K562 (cell line): ENCODE data around the gene RNU1-2. TPM values are rescaled to one million over a fixed set of nuclear protein-coding genes. Genes with fewer than 3 reads are reported as not detected.

Experiments used
- BCLAF1 ChIP-seq, 2 experiments: fragments of 450-650 bp in 1 of 2; IDR thresholded peaks; 2 replicates each; pipeline ENCODE4 v1.6.1; 2011 to 2017; ENCODE audit warnings: low read depth in 2 of 2, antibody characterized with exemption in 1 of 2, borderline replicate concordance in 1 of 2, low read length in 1 of 2, mild to moderate bottlenecking in 1 of 2, mixed read lengths in 1 of 2; ENCODE audit not compliant: control insufficient read depth in 1 of 2
- DEAF1 ChIP-seq: fragments of 450-650 bp; formaldehyde crosslinking; IDR thresholded peaks from 2 replicates; pipeline ENCODE4 v1.4.0; 2020; ENCODE audit warnings: mild to moderate bottlenecking, moderate library complexity
- ELF4 ChIP-seq: fragments of 450-650 bp; formaldehyde crosslinking; IDR thresholded peaks from 2 replicates; pipeline ENCODE4 v1.4.0; 2022; ENCODE audit warnings: missing genetic modification characterization
- ELK3 ChIP-seq: fragments of 450-650 bp; formaldehyde crosslinking; IDR thresholded peaks from 2 replicates; pipeline ENCODE4 v1.4.0; 2020; ENCODE audit warnings: mild to moderate bottlenecking
- FOXK1 ChIP-seq: sonication (generic); formaldehyde crosslinking; IDR thresholded peaks from 2 replicates; pipeline ENCODE4 v1.8.0; 2022; ENCODE audit warnings: missing genetic modification reagents, mild to moderate bottlenecking, borderline replicate concordance
- GABPA ChIP-seq: fragments of 200-800 bp; sonication (Bioruptor generic); conservative IDR thresholded peaks from 2 replicates; pipeline ENCODE4 v1.6.1; 2016; ENCODE audit warnings: low read depth, missing genetic modification characterization, missing compliant biosample characterization
- GTF2F1 ChIP-seq: IDR thresholded peaks from 2 replicates; pipeline ENCODE4 v1.6.1; 2011; ENCODE audit warnings: low read depth, low read length, improper control_type of control experiment
- NELFE ChIP-seq: IDR thresholded peaks from 2 replicates; pipeline ENCODE4 v1.6.1; 2011; ENCODE audit warnings: mild to moderate bottlenecking; ENCODE audit not compliant: insufficient read depth, insufficient read length
- RBBP5 ChIP-seq: fragments of 200-600 bp; sonication (generic); IDR thresholded peaks from 2 replicates; pipeline ENCODE4 v1.6.1; 2012; ENCODE audit warnings: borderline replicate concordance, mild to moderate bottlenecking, low read length, control low read depth, inconsistent platforms; ENCODE audit not compliant: insufficient read depth, poor library complexity, severe bottlenecking
- RHOXF2B ChIP-seq: fragments of 250-450 bp; sonication (Bioruptor Pico); conservative IDR thresholded peaks from 2 replicates; pipeline ENCODE4 v1.5.1; 2021
- RREB1 ChIP-seq: fragments of 250-450 bp; sonication (Bioruptor Pico); IDR thresholded peaks from 2 replicates; pipeline ENCODE4 v1.4.0; 2020
- TBL1XR1 ChIP-seq, 2 experiments: IDR thresholded peaks; 2 replicates each; pipeline ENCODE4 v1.6.1; 2012; ENCODE audit warnings: improper control_type of control experiment in 2 of 2, low read length in 2 of 2, mild to moderate bottlenecking in 1 of 2
- ZNF324 ChIP-seq: fragments of 250-450 bp; sonication (Bioruptor Pico); IDR thresholded peaks from 2 replicates; pipeline ENCODE4 v1.4.0; 2020; ENCODE audit warnings: mild to moderate bottlenecking
- ZNF764 ChIP-seq: fragments of 250-450 bp; sonication (Bioruptor Pico); IDR thresholded peaks from 2 replicates; pipeline ENCODE4 v1.4.0; 2020; ENCODE audit warnings: low read depth, mild to moderate bottlenecking, moderate library complexity
- polyA plus RNA-seq, 8 experiments: library from polyadenylated mRNA; depleted of rRNA in 4 of 8; stranded (reverse) in 5 of 8; unstranded in 3 of 8; fragments of >200 nt; fragmentation: Nextera tagmentation in 2 of 8; fragmentation: Illumina TruSeq in 1 of 8; extraction: Ambion mirVana in 2 of 8; extraction: Trizol in 1 of 8; gene quantifications; 2 replicates each; pipeline versions ENCODE4 v1.2.1 to v1.2.3, GENCODE V29; 2011 to 2014; ENCODE audit warnings: inconsistent platforms in 1 of 8, missing spikeins in 1 of 8
- total RNA-seq, 7 experiments: library from RNA; depleted of rRNA in 6 of 7; stranded (reverse); fragments of >200 nt in 6 of 7; fragmentation: Illumina TruSeq in 2 of 7; extraction: Trizol in 2 of 7; gene quantifications; 2 replicates each; pipeline versions ENCODE4 v1.2.1 to v1.2.3, GENCODE V29; 2011 to 2021; ENCODE audit warnings: low replicate concordance in 1 of 7

RNU1-2 gene
- total and polyA plus RNA-seq, 9 of the 15 experiments (the other 6 are each of a cell fraction or from before 2014, with no cell fraction given) = under 0.01 to 32,823 (median 2,538) TPM; not detected in 4

- TF ChIP-seq RREB1 (CRISPR knock-in tag) = 0 out of 2 replicates have a peak, but pooled peaks have one; percentile 57
- TF ChIP-seq ZNF324 (CRISPR knock-in tag) = peak; percentile 59
- peak; percentile 18 for TF ChIP-seq NELFE
- TF ChIP-seq GABPA = peak; percentile 90
- peak; percentile 97 for TF ChIP-seq GTF2F1
- peak; percentile 92 for TF ChIP-seq FOXK1 (CRISPR knock-in tag)
- peak; percentile 89 for TF ChIP-seq ZNF764 (CRISPR knock-in tag)
- peak; percentile 55 for TF ChIP-seq DEAF1 (CRISPR knock-in tag)
- peak; percentile 19 for TF ChIP-seq RBBP5
- TF ChIP-seq ELF4 (CRISPR knock-in tag) = peak; percentile 99
- peak; percentile 97 for TF ChIP-seq RHOXF2B (CRISPR knock-in tag)
- TF ChIP-seq TBL1XR1 (IDR thresholded peaks at IDR 0.05; ENCODE audit: low read length in 2 of 2) = peak; percentile 74 to 83; a peak in 2 of 4 replicates
- TF ChIP-seq BCLAF1 (IDR thresholded peaks at IDR 0.05; ENCODE audit: borderline replicate concordance in 1 of 2, control insufficient read depth in 1 of 2, low read depth in 2 of 2, low read length in 1 of 2) = peak in 1 of 2 experiments; percentile 99; a peak in 2 of 4 replicates
- TF ChIP-seq ELK3 (CRISPR knock-in tag) = peak; percentile 84; the same call in 1 of the 2 replicates
These were observed at the start of gene RNU1-2 (continued) for GRCh38 chr1:16895598-16896315.
